ENCODE data around the gene C9. TPM values are rescaled to one million over a fixed set of nuclear protein-coding genes. Genes with fewer than 3 reads are reported as not detected.

C9 gene
- polyA plus RNA-seq, 2 of the 4 experiments (the other 2 are of a cell fraction) = 0.03 TPM; not detected in 1

- Histone ChIP-seq H3K4me1 (no peaks in the 10 kb centered on the region), H3K27ac (no peak overlapping the region), H3K9me3 (no peaks in the 10 kb centered on the region), H3K4me3 (no peak overlapping the region), H3K4me2 (no peak overlapping the region)
- ATAC-seq (no peak), FAIRE-seq (no peak), DNase-seq (ENCODE audit: low read depth in 1 of 2, low spot score in 1 of 2) (no peak)
- ChIA-PET CTCF (interaction anchor here (0.6 to 4.5 kb wide), 5 partner anchors 9 to 184 kb away, joined by 3 to 29 read pairs (median 4); no protein-coding TSS in a partner anchor), POLR2A (no interaction called here)
- 73% methylated on average over 4 of the region's 4 CpGs for WGBS (ENCODE audit: missing lambda C conversion rate)
- no peak for TF ChIP-seq SREBF2 (IDR thresholded peaks at IDR 0.05)
- no peak for TF ChIP-seq HDAC2 (IDR thresholded peaks at IDR 0.05)
- no peak for TF ChIP-seq MAZ (IDR thresholded peaks at IDR 0.05; ENCODE audit: borderline replicate concordance, low read depth, low read length)
- TF ChIP-seq CHD2 (IDR thresholded peaks at IDR 0.05; ENCODE audit: low read length, partially characterized antibody) = no peak
- TF ChIP-seq RARB (CRISPR knock-in tag; IDR thresholded peaks at IDR 0.05) = no peak
- TF ChIP-seq FOSB (CRISPR knock-in tag; IDR thresholded peaks at IDR 0.05) = no peak
- no peak for TF ChIP-seq CHD4 (IDR thresholded peaks at IDR 0.05; ENCODE audit: borderline replicate concordance)
- no peak for TF ChIP-seq HOXA7 (CRISPR knock-in tag; IDR thresholded peaks at IDR 0.05)
- TF ChIP-seq REST (IDR thresholded peaks at IDR 0.05) = no peak
- TF ChIP-seq USF2 (IDR thresholded peaks at IDR 0.05) = no peak
- TF ChIP-seq EHF (CRISPR knock-in tag; IDR thresholded peaks at IDR 0.05) = no peak
Measured at GRCh38 chr5:39363217-39363616, 1.1 kb downstream of the C9 start.

- TF ChIP-seq CBX2 (IDR thresholded peaks at IDR 0.05; ENCODE audit: borderline replicate concordance, low read depth) = no peak
- TF ChIP-seq RARB (CRISPR knock-in tag; IDR thresholded peaks at IDR 0.05) = no peak
- no peak for TF ChIP-seq HOXB13 (CRISPR knock-in tag; IDR thresholded peaks at IDR 0.05; ENCODE audit: low read depth)
- Histone ChIP-seq H3K4me2 (no peak overlapping the region), H3K4me3 (no peak overlapping the region), H3K9me3 (no peaks in the 10 kb centered on the region), H3K4me1 (no peaks in the 10 kb centered on the region), H3K27ac (no peak overlapping the region)
- ATAC-seq (no peak), DNase-seq (ENCODE audit: low read depth in 1 of 2, low spot score in 1 of 2) (no peak), FAIRE-seq (no peak)
- ChIA-PET CTCF (interaction anchor here (0.6 to 4.5 kb wide), 4 partner anchors 9 to 202 kb away, joined by 3 to 29 read pairs (median 6); no protein-coding TSS in a partner anchor), POLR2A (no interaction called here)
- WGBS (ENCODE audit: missing lambda C conversion rate) = 70% methylated on average over 8 of the region's 8 CpGs
Measured at GRCh38 chr5:39362646-39363045, 1.6 kb downstream of the C9 start.

GRCh38 chr5:39361306-39361705, 3.0 kb downstream of the C9 start:
- FAIRE-seq (no peak), DNase-seq (ENCODE audit: low read depth in 1 of 2, low spot score in 1 of 2) (no peak), ATAC-seq (no peak)
- POLR2A ChIA-PET = no interaction called here
- Histone ChIP-seq H3K4me3 (no peak overlapping the region), H3K27ac (no peak overlapping the region), H3K9me3 (no peaks in the 10 kb centered on the region), H3K4me1 (no peaks in the 10 kb centered on the region), H3K4me2 (no peak overlapping the region)
- TF ChIP-seq JUNB (IDR thresholded peaks at IDR 0.05) (no peak), HDAC2 (IDR thresholded peaks at IDR 0.05) (no peak), RAD21 (conservative IDR thresholded peaks at IDR 0.05 in 1 of 2, IDR thresholded peaks at IDR 0.05 in 1 of 2) (no peak), KDM5A (IDR thresholded peaks at IDR 0.05) (no peak), E2F6 (IDR thresholded peaks at IDR 0.05; ENCODE audit: borderline replicate concordance, low read depth) (no peak), HES2 (IDR thresholded peaks at IDR 0.05) (no peak), RNF2 (IDR thresholded peaks at IDR 0.05; ENCODE audit: borderline replicate concordance, low read depth) (no peak), SMC3 (IDR thresholded peaks at IDR 0.05) (no peak), FOSB (CRISPR knock-in tag; IDR thresholded peaks at IDR 0.05) (no peak), NR3C1 (IDR thresholded peaks at IDR 0.05) (no peak), EHMT2 (IDR thresholded peaks at IDR 0.05; ENCODE audit: low read depth) (no peak), NFE2L2 (conservative IDR thresholded peaks at IDR 0.05; ENCODE audit: low read length) (no peak), POLR2A (IDR thresholded peaks at IDR 0.05; ENCODE audit: low read length) (no peak)
- CTCF ChIA-PET = no interaction called here
- 62% methylated on average over 4 of the region's 4 CpGs for WGBS (ENCODE audit: missing lambda C conversion rate)

Data from A549 (cell line).